C4-2B (cell line): Measurements from ENCODE around the gene PNPLA2.

Experiments
- ZFX ChIP-seq: fragments of 450-650 bp; IDR thresholded peaks from 2 replicates; pipeline ENCODE4 v1.6.1; 2017
- TF ChIP-seq, protein P1 (sequence below): fragments of 450-650 bp; conservative IDR thresholded peaks from 2 replicates; pipeline ENCODE4 v1.5.1; 2017; ENCODE audit warnings: mild to moderate bottlenecking

DNA sequence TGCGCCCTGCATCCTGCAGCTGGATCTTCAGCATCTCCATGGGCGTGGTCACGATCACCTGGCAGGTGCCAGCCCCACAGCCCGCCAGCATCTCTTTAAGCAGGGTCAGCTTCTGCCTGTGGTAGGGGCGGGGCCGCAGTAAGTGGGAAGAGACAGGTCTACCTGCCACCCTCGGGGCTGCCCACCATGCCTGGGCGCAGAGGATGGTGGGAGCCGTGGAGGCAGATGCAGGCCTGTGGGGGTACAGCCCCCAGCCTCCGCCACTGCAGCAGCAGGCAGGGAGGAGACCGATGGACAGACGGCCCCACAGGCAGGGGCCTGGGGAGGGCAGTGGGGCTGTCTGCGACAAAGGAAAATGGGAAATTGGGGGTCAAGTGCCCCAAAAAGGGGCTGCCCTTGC is 25.8 kb upstream of the PNPLA2 start:
- TF ChIP-seq, protein P1, sequence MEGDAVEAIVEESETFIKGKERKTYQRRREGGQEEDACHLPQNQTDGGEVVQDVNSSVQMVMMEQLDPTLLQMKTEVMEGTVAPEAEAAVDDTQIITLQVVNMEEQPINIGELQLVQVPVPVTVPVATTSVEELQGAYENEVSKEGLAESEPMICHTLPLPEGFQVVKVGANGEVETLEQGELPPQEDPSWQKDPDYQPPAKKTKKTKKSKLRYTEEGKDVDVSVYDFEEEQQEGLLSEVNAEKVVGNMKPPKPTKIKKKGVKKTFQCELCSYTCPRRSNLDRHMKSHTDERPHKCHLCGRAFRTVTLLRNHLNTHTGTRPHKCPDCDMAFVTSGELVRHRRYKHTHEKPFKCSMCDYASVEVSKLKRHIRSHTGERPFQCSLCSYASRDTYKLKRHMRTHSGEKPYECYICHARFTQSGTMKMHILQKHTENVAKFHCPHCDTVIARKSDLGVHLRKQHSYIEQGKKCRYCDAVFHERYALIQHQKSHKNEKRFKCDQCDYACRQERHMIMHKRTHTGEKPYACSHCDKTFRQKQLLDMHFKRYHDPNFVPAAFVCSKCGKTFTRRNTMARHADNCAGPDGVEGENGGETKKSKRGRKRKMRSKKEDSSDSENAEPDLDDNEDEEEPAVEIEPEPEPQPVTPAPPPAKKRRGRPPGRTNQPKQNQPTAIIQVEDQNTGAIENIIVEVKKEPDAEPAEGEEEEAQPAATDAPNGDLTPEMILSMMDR, result no peak
- no peak for TF ChIP-seq ZFX
